ENCODE measurements around the gene PRMT3.
"Not testable (repeated sequence)": the region's sequence is repeated elsewhere in the genome, so short reads cannot be mapped to it uniquely, and the experiment has no call there.

PRMT3 gene

GRCh38 chr11:20387261-20388095 is at the start of gene PRMT3:
Gene PRMT3 (plus strand): TSS chr11:20387716. CDS start chr11:20387747, 31 bp downstream.
- peak; percentile 91 for DNase-seq (ENCODE audit: low spot score)

GRCh38 chr11:20342347-20343141 is 45.0 kb upstream of the PRMT3 start:
- no peak for DNase-seq (ENCODE audit: low spot score)

- DNase-seq (ENCODE audit: low spot score): no peak
These were observed 36.4 kb upstream of the PRMT3 start for GRCh38 chr11:20351136-20351535.

DNA sequence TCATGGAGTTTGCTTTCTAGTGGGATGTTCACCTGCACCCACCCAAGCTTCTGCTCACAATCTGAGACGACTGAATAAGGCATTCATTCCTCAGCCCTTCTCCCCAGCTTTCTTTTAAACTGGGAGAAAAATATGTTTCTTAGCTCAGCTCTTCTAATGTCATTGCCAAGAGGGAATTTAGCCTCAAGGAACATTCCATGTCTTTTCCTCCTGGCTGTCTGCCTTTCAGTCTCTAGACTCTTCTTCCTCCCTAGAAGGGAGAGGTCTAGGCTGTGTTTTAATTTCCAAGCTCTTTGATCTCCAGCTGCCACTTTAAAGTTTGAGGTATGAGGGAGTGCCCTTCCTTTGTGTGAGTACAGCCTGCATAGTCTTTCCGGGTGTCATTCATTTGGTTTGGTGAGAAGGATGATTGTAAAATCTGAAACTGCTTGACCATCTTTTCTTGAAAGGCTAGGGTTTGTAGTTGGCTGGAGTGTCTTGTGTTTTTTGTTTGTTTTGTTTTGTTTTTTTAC is 35.7 kb upstream of the PRMT3 start:
- no peak for DNase-seq (ENCODE audit: low spot score)

GRCh38 chr11:20353829-20354434 is 33.6 kb upstream of the PRMT3 start:
- DNase-seq (ENCODE audit: low spot score): no peak

- no peak for DNase-seq (ENCODE audit: low spot score)
These were observed 32.0 kb upstream of the PRMT3 start for GRCh38 chr11:20355221-20356219.

GRCh38 chr11:20357150-20357549 is 30.4 kb upstream of the PRMT3 start:
- DNase-seq (ENCODE audit: low spot score): no peak

- no peak for DNase-seq (ENCODE audit: low spot score)
These were observed 26.9 kb upstream of the PRMT3 start for GRCh38 chr11:20360650-20361049.

DNA sequence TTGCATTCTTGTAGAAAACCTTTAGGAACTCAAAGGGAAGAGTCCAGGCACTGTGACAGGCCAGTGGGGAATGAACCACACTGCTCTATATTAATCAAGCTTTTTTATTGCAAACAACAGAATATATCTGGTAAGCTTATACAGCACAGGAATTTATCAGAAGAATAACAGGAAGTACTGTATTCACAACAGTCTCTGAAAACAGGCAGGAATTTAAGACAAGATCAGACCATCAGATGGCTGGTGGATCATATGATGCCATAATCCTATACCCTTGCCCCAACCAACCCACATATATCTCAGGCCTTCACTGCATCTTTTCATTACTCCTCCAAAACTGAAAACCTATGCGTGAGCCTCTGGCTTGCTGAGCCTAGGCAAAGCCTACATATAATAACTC is 25.0 kb upstream of the PRMT3 start:
- DNase-seq (ENCODE audit: low spot score): no peak

DNA sequence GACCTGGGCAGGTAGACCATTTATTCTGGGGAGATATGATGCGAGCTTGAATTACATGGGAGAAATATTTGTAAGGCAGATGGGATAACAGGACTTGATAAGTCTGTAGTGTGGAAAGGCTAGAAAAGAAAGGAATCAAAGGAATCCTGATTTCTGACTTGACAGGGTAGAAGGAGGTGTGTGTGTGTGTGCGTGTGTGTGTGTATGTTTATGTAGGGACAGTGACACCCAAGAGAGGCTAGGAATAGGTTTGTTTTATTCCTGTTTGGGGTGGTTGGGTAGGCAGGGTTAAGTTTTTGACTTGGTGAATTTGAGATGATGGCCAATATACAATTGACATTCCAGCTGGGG is 24.4 kb upstream of the PRMT3 start:
- DNase-seq (ENCODE audit: low spot score): no peak

GRCh38 chr11:20363500-20364340 is 23.8 kb upstream of the PRMT3 start, which contains the start of gene HTATIP2:
Gene HTATIP2 (plus strand): TSS chr11:20363714. CDS start chr11:20364238, 524 bp downstream.
- DNase-seq (ENCODE audit: low spot score): peak; percentile 81

GRCh38 chr11:20364341-20364792 is 23.1 kb upstream of the PRMT3 start:
- peak; percentile 49 for DNase-seq (ENCODE audit: low spot score)

GRCh38 chr11:20365465-20365864 is 22.1 kb upstream of the PRMT3 start:
- not testable (repeated sequence) for DNase-seq (ENCODE audit: low spot score)

GRCh38 chr11:20367313-20367948 is 20.1 kb upstream of the PRMT3 start:
- DNase-seq (ENCODE audit: low spot score): peak; percentile 80

- no peak for DNase-seq (ENCODE audit: low spot score)
These were observed 19.1 kb upstream of the PRMT3 start for GRCh38 chr11:20368438-20368837.

- no peak for DNase-seq (ENCODE audit: low spot score)
These were observed 17.7 kb upstream of the PRMT3 start for GRCh38 chr11:20369826-20370225.

DNA sequence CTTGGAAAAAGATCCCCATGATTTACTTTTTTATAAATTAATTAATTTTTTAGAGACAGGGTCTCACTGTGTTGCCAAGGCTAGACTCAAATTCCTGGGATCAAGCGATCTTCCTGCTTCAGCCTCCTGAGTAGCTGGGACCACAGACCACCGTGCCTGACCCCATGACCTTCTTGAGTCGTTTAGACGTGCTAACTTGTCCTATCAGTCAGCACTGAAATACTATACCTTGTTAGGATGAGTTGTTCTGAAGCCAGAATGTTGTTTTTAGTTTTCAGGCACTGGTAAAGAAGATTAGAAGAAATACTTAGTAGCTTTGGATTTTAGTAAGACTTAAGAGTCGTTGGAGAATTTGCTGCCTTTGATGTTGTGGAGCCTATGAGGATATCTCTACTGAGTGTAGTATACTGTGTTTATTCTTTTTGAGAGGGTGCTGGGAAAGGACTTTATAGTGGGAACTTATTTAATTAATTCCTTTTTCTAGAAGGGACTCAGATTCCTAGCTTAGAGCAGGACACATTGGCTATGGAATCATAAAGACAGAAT is 15.4 kb upstream of the PRMT3 start:
- DNase-seq (ENCODE audit: low spot score): no peak

DNA sequence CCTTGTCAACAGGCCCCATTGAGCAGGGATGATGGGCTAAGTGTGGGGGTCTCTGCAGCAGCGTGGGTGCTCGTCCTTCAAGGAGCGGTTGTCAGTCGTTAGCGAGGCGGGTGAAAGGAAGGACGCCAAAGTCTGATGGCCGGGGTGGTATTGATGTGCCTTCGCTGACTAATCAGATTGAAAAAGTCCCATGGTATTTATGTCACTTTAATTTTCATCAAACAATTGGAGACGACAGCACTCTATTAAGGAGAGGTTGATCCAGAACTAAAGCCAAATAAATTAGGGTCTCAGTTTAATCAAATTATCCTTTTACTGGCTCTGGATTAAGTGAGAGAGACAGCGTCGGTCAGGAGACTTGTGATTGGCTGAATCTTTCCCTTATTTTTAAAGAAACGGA is 14.4 kb upstream of the PRMT3 start:
- DNase-seq (ENCODE audit: low spot score): no peak

DNA sequence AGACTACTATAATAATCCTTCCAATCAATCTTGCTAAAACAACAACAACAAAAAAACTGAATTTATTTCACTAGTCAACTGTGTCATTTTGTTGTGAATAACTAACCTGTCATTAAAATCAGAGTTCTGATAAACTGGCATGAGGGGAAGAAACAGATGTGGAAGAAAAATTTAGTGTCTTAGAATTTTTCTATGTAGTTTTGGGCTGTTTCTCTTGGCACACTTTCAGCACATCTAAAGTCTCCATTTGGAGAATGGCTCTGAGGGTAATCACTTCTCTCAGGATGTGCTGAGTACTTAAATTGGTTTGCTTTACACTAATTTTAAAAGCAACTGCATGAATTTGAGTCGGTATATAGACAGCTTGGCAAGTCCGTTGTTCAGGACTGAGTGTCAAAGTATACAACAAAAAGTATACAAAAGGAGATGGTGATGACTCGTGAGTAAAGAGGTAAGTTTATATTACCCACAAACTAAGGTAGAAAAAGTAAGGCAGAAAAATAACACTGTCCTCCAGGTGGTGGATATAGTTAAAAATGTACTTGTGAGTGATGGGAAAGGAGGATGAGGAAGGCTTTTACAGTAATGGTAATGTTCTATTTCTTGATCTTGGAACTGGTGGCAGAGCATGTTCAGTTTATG is 13.8 kb upstream of the PRMT3 start:
- DNase-seq (ENCODE audit: low spot score): no peak
